Hepatocyte (in vitro differentiated cells): ENCODE results near the gene DUSP8. TPM values are rescaled to one million over a fixed set of nuclear protein-coding genes. Genes with fewer than 3 reads are reported as not detected.

Experiments used
- DNase-seq: peaks from one replicate; pipeline ENCODE4 v3.0.0-alpha.2; 2016; ENCODE audit warnings: low spot score
- H2AFZ ChIP-seq: fragments of 200-600 bp; sonication (generic); 2 replicates; pipeline ENCODE4 v1.6.0; 2016; ENCODE audit warnings: antibody characterized with exemption, mild to moderate bottlenecking
- H3K27ac ChIP-seq: fragments of 200-600 bp; sonication (generic); 2 replicates; pipeline ENCODE4 v1.5.1; 2016; ENCODE audit warnings: mild to moderate bottlenecking
- H3K27me3 ChIP-seq: fragments of 200-600 bp; sonication (generic); 2 replicates; pipeline ENCODE4 v1.6.1; 2016
- H3K36me3 ChIP-seq: fragments of 200-600 bp; sonication (generic); replicated peaks from 2 replicates; pipeline ENCODE4 v1.5.1; 2016; ENCODE audit warnings: low read depth; ENCODE audit not compliant: insufficient read depth
- H3K4me1 ChIP-seq: fragments of 200-600 bp; sonication (generic); 2 replicates; pipeline ENCODE4 v1.5.1; 2016; ENCODE audit warnings: mild to moderate bottlenecking, moderate library complexity; ENCODE audit not compliant: insufficient read depth
- H3K4me2 ChIP-seq: fragments of 200-600 bp; sonication (generic); 2 replicates; pipeline ENCODE4 v1.6.0; 2016
- H3K4me3 ChIP-seq: fragments of 200-600 bp; sonication (generic); 2 replicates; pipeline ENCODE4 v1.5.1; 2016; ENCODE audit warnings: mild to moderate bottlenecking
- H3K79me2 ChIP-seq: fragments of 200-600 bp; sonication (generic); 2 replicates; pipeline ENCODE4 v1.6.0; 2017; ENCODE audit warnings: mild to moderate bottlenecking
- H3K9me2 ChIP-seq: fragments of 200-600 bp; sonication (generic); replicated peaks from 2 replicates; pipeline ENCODE4 v1.6.0; 2017; ENCODE audit warnings: mild to moderate bottlenecking; ENCODE audit not compliant: insufficient read depth
- H3K9me3 ChIP-seq: fragments of 200-600 bp; sonication (generic); 2 replicates; pipeline ENCODE4 v1.5.1; 2016; ENCODE audit warnings: low read depth, mild to moderate bottlenecking
- H4K20me1 ChIP-seq: fragments of 200-600 bp; sonication (generic); 2 replicates; pipeline ENCODE4 v1.6.0; 2016; ENCODE audit warnings: mild to moderate bottlenecking; ENCODE audit not compliant: insufficient read depth, poor library complexity, severe bottlenecking
- EZH2 ChIP-seq: fragments of 200-600 bp; sonication (generic); IDR thresholded peaks from 2 replicates; pipeline ENCODE4 v1.6.1; 2016; ENCODE audit warnings: antibody characterized with exemption, mild to moderate bottlenecking, borderline replicate concordance
- EZH2phosphoT487 ChIP-seq: fragments of 200-600 bp; sonication (generic); IDR thresholded peaks from one replicate; pipeline ENCODE4 v1.6.1; 2018; ENCODE audit warnings: antibody characterized with exemption, mild to moderate bottlenecking, low read depth, moderate library complexity; ENCODE audit not compliant: unreplicated experiment, severe bottlenecking
- WGBS: methylation state at CpG from one replicate; pipeline ENCODE4 v1.1.6; 2016; ENCODE audit warnings: low lambda C conversion rate; ENCODE audit errors: missing lambda C conversion rate; 5-methylcytosine and 5-hydroxymethylcytosine counted together
- polyA plus RNA-seq: library from polyadenylated mRNA; unstranded; fragments of >200 nt; fragmentation: Nextera tagmentation; extraction: Ambion mirVana; gene quantifications from 2 replicates; pipeline ENCODE4 v1.2.1, GENCODE V29; 2016
- total RNA-seq: library from RNA; depleted of rRNA; stranded (reverse); fragments of >200 nt; gene quantifications from 2 replicates; pipeline ENCODE4 v1.2.3, GENCODE V29; 2014
- TF ChIP-seq, protein P1 (sequence below): fragments of 200-600 bp; sonication (generic); IDR thresholded peaks from 2 replicates; pipeline ENCODE4 v1.5.1; 2016; ENCODE audit warnings: antibody characterized with exemption, mild to moderate bottlenecking; ENCODE audit not compliant: poor library complexity

DUSP8 gene
- total and polyA plus RNA-seq, 2 experiments from 2014 or later: 8.0 to 17.7 TPM

DNA sequence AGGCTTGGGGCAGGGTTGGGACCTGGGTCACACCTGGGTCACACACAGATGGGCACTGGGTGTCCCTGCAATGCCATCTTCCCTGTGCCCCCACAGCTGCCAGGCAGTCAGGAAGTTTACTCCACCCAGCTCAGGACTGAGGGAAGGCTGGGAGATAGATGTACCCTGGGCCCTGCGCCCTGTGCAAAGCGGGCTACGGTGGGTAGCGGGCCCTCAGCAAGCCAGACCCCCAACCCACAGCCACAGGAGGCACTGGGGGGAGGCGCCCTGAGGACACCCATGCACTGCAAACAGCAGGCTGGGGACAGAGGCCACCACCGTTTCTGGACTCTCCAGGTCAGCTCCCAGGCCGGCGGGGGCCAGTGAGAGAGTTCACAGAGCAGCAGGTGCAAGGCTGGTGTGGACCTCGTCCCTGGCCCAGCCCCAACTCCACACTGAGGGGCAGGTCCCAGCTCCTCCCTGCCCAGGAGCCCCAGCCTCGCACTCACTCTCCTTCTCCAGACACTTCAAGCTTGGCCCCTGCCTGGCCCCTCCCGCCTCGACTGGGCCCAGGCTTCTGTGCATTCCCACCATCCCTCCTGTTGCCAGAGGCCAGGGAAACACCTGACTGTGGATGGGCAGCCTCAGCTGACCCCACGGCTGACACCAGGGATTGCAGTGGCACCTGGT is 4.9 kb downstream of the DUSP8 start:
- DNase-seq: no peak
- Histone ChIP-seq H3K9me2 (no peaks in the 10 kb centered on the region), H3K9me3 (no peaks in the 10 kb centered on the region), H3K27ac (no peak overlapping the region), H3K36me3 (no peaks in the 10 kb centered on the region), H3K4me3 (no peak overlapping the region), H3K79me2 (peaks cover 20% of the 10 kb centered on the region), H2AFZ (no peak overlapping the region), H3K4me2 (no peak overlapping the region), H3K27me3 (no peaks in the 10 kb centered on the region), H3K4me1 (peaks cover 13% of the 10 kb centered on the region), H4K20me1 (peaks cover 46% of the 10 kb centered on the region)
- TF ChIP-seq EZH2phosphoT487: no peak
- TF ChIP-seq EZH2: no peak
- TF ChIP-seq, protein P1, sequence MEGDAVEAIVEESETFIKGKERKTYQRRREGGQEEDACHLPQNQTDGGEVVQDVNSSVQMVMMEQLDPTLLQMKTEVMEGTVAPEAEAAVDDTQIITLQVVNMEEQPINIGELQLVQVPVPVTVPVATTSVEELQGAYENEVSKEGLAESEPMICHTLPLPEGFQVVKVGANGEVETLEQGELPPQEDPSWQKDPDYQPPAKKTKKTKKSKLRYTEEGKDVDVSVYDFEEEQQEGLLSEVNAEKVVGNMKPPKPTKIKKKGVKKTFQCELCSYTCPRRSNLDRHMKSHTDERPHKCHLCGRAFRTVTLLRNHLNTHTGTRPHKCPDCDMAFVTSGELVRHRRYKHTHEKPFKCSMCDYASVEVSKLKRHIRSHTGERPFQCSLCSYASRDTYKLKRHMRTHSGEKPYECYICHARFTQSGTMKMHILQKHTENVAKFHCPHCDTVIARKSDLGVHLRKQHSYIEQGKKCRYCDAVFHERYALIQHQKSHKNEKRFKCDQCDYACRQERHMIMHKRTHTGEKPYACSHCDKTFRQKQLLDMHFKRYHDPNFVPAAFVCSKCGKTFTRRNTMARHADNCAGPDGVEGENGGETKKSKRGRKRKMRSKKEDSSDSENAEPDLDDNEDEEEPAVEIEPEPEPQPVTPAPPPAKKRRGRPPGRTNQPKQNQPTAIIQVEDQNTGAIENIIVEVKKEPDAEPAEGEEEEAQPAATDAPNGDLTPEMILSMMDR: no peak
- 76% methylated on average over 13 of the region's 13 CpGs for WGBS

DNA sequence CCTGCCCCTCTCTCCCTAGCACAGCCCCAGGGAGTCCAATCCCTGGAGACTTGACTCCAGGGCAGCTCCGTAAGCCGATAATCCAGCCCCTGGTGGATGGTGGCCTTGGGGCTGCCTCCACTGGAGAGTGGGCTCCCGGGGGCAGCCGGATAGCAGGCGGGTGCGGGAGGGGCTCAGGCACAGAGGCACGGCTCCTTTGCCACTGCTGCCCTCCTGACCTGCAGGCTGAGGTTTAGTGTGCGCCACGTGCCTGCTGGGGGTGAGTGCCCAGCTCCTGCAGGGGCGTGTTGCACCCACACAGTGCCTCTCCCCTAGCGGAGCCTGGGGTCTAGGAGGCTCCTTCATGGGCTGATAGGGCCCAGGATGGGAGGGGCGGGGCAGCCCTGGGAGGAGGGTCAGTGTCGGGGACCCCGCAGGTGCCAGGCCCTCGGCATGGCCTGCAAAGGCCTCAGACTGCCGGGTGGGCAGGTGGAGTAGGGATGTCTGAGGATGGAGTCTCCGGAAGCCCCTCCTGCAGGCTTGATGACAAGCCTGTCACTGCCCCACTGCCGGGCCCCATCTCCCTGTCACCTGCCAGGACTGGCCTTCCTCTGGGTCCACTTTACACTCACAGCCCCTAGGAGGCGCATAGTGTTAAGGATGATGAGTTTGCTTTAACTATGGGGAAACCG is 5.6 kb downstream of the DUSP8 start:
- H3K4me3 ChIP-seq: no peak overlapping the region
- H3K4me2 ChIP-seq: no peak overlapping the region
- H3K36me3 ChIP-seq: no peaks in the 10 kb centered on the region
- H3K27me3 ChIP-seq: no peaks in the 10 kb centered on the region
- H3K4me1 ChIP-seq: peaks cover 13% of the 10 kb centered on the region
- no peaks in the 10 kb centered on the region for H3K9me3 ChIP-seq
- no peak overlapping the region for H2AFZ ChIP-seq
- TF ChIP-seq, protein P1: no peak
- TF ChIP-seq EZH2 (no peak), EZH2phosphoT487 (no peak)
- DNase-seq: peak; percentile 9
- peaks cover 20% of the 10 kb centered on the region for H3K79me2 ChIP-seq
- H4K20me1 ChIP-seq: peaks cover 46% of the 10 kb centered on the region
- 83% methylated on average over 19 of the region's 20 CpGs for WGBS
- H3K9me2 ChIP-seq: no peaks in the 10 kb centered on the region
- no peak overlapping the region for H3K27ac ChIP-seq

DNA sequence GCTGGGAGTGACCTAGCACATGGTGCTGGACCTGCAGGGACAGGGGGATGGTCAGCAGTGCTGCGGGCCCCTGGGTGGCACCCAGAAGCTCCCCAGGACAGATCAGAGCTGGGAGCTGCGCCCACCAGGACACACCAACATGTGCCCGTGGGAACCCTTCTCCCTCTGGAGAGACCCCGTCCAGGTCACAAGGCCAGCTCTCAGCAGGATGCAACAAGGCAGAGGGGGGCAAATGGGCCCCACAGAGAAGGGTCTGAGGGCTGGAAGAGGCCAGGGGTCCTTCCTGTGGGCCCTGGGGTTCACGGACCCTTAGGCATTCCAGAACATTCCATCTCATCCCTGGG is 6.2 kb downstream of the DUSP8 start:
- Histone ChIP-seq H2AFZ (no peak overlapping the region), H3K79me2 (peaks cover 15% of the 10 kb centered on the region), H3K9me3 (no peaks in the 10 kb centered on the region), H3K4me3 (no peak overlapping the region), H4K20me1 (peaks cover 46% of the 10 kb centered on the region), H3K4me2 (no peak overlapping the region), H3K27ac (no peak overlapping the region), H3K9me2 (no peaks in the 10 kb centered on the region), H3K36me3 (no peaks in the 10 kb centered on the region), H3K27me3 (no peaks in the 10 kb centered on the region), H3K4me1 (peaks cover 13% of the 10 kb centered on the region)
- no peak for DNase-seq
- no peak for TF ChIP-seq EZH2
- TF ChIP-seq, protein P1: no peak
- no peak for TF ChIP-seq EZH2phosphoT487
- 87% methylated on average over 5 of the region's 5 CpGs for WGBS
